Activated naive CD4-positive, alpha-beta T cell treated with anti-CD3 and anti-CD28 coated beads, Interleukin-2, amount 10 ng/mL, durations not matched to agents 7 days and 5 days (primary cell): ENCODE measurements around the gene TBPL1.
"Not testable (repeated sequence)": the region's sequence is repeated elsewhere in the genome, so short reads cannot be mapped to it uniquely, and the experiment has no call there.

Experiments
- CTCF ChIA-PET: fragments of 350-600 bp; sonication (Branson Sonifier 250); formaldehyde crosslinking; loops from one replicate; lab custom pipeline; 2021; ENCODE audit warnings: antibody characterized with exemption; lab: Charles Lee
- DNase-seq: peaks from one replicate; pipeline ENCODE4 v3.0.0-alpha.2; 2020
- H3K27ac Mint-ChIP-seq: one replicate; pipeline ENCODE4 v1.8.0; 2021; ENCODE audit warnings: mild to moderate bottlenecking, moderate library complexity, mixed read lengths
- H3K27me3 Mint-ChIP-seq: one replicate; pipeline ENCODE4 v1.8.0; 2021; ENCODE audit warnings: mild to moderate bottlenecking, mixed read lengths
- H3K36me3 Mint-ChIP-seq: one replicate; pipeline ENCODE4 v1.8.0; 2021; ENCODE audit warnings: mixed read lengths
- H3K4me1 Mint-ChIP-seq: one replicate; pipeline ENCODE4 v1.8.0; 2021; ENCODE audit warnings: mixed read lengths
- H3K4me3 Mint-ChIP-seq: one replicate; pipeline ENCODE4 v1.8.0; 2021; ENCODE audit warnings: mild to moderate bottlenecking, moderate library complexity, mixed read lengths
- H3K9me3 Mint-ChIP-seq: one replicate; pipeline ENCODE4 v1.8.0; 2021; ENCODE audit warnings: mixed read lengths

Gene TBPL1

DNA sequence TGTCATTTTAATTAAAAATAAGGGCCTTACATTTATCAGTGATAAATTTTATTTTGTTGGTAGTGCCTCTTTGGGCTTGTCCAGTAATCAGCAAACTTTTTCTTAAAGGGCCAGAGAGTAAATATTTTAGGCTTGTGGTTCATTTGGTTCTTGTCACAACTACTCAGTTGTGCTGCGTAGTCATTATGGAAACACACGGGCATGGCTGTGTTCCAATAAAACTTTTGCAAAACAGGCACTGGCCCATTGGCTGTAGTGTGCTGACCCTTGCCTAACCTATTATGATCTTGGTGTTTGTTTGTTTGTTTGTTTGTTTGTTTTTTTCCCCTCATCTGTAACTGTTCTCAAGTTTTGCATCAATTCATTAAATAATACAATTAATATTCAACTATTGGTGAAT is 19.4 kb downstream of the TBPL1 start:
- CTCF ChIA-PET = interaction anchor here (0.9 to 8.3 kb wide), 12 partner anchors 10 to 124 kb away, joined by 3 to 109 read pairs (median 10); no protein-coding TSS in a partner anchor
- Mint-ChIP-seq H3K36me3 (peaks cover 5% of the 10 kb centered on the region), H3K9me3 (no peaks in the 10 kb centered on the region), H3K27me3 (no peaks in the 10 kb centered on the region), H3K4me3 (no peak overlapping the region), H3K27ac (no peak overlapping the region), H3K4me1 (peaks cover 16% of the 10 kb centered on the region)
- no peak for DNase-seq

DNA sequence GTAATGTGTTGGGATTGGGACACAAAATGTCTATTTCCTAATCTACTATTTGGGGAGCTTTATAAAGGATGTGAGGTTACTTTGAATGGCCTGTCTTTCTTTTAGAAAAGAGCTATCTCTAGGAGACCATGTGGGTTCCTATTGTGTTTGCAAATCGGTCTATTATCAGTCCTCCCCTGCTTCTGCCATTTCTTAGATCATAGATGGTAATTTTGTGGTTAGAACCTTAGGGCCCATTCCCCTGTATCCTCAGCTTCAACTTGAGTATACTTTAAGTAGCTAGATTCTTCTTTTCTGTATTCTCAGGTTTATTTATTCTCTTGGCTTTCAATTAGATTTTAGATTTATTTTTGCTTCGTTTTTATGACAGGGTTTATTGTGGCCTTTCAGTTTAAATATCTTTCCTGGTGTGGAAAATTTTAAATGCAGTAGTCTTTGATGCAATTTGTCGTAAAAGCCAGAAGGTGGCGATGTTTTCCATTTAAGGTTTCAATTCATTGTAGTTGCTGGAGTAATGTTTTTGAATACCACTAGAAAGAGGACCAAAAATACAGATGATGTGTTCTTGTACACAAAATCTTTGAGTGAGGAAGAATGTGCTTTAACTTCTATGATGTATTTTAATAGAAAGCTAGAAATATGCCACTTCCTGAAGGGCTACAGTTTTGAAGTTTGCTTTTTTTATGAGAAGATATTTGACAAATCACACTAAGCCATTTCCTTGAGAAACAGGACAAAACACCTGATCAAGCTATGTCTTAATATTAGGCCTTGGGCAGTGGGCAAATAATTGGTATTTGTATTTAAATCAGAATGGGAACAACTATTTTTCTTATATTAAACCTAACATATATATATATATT is 20.3 kb downstream of the TBPL1 start:
- no peaks in the 10 kb centered on the region for H3K27me3 Mint-ChIP-seq
- peaks cover 16% of the 10 kb centered on the region for H3K4me1 Mint-ChIP-seq
- no peak overlapping the region for H3K4me3 Mint-ChIP-seq
- H3K36me3 Mint-ChIP-seq = peaks cover 5% of the 10 kb centered on the region
- CTCF ChIA-PET = interaction anchor here (0.7 to 8.3 kb wide), 20 partner anchors 9 to 1348 kb away, joined by 3 to 109 read pairs (median 6); no protein-coding TSS in a partner anchor
- no peak for DNase-seq
- H3K9me3 Mint-ChIP-seq = no peaks in the 10 kb centered on the region
- no peak overlapping the region for H3K27ac Mint-ChIP-seq

DNA sequence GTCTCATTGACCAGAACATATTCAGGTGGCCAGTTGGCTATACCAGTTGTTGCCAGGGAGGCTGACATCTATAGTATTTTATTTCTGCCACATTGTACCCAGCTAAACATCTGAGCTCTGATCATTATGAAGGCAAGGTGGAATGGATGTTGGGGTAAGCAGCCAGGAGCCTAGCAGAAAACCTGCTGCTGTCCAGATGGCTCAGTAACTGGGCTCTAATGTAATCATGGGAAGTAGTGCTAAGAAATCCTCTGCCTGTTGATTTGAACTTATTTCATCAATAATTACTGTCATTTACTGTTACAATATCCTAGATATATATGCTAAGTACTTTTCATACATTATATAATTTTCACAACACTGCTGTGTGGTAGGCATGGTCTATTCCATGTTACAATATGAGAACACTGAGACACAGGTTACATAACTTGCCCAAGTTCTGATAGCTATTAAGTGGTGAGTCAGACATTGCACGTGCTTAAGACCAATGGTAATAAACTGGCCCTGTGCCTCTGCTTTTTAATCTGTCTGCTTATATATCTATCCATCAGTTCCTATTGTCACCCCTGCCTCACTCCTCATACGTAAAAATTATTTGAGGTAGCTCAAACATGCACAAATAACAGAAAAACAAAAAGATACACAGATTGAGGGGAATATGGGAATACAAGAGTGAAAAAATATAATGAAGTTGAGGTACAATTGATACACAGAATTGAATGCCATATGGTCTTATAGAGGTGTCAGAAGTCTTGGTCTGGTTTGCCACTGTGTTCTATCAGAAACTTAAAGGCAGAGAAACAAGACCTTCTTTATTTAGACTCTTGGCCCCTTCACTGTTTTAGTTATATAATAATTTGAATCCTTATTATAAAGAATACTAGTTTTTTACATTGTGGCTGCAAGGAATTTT is 25.2 kb downstream of the TBPL1 start:
- H3K4me1 Mint-ChIP-seq = peaks cover 23% of the 10 kb centered on the region
- no peak overlapping the region for H3K4me3 Mint-ChIP-seq

DNA sequence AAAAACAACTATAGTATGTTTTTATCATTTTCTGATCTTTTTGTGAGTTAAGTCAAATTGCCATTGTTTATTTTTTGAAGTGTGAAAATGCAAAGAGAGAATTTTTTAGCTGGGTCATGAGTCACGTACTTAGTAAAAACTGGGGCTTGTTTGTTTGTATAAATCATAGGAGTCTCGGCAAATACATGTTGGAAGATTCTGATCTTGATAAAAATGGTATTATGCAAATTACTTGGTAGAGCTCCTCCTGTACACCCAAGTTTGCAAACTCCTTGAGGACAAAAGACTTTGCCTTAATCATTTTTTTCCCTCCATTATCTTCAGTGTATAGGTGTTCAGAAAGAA is 25.8 kb downstream of the TBPL1 start:
- no peaks in the 10 kb centered on the region for H3K27me3 Mint-ChIP-seq
- H3K9me3 Mint-ChIP-seq = no peaks in the 10 kb centered on the region
- H3K27ac Mint-ChIP-seq = no peak overlapping the region
- DNase-seq = no peak
- CTCF ChIA-PET = interaction anchor here (1.3 to 8.3 kb wide), 3 partner anchors 71 to 118 kb away, joined by 3 to 109 read pairs (median 6); no protein-coding TSS in a partner anchor
- peaks cover 18% of the 10 kb centered on the region for H3K36me3 Mint-ChIP-seq
- peaks cover 25% of the 10 kb centered on the region for H3K4me1 Mint-ChIP-seq
- H3K4me3 Mint-ChIP-seq = no peak overlapping the region

More for the DNA sequence above, 25.2 kb downstream of the TBPL1 start:
- no peak for DNase-seq
- H3K9me3 Mint-ChIP-seq = no peaks in the 10 kb centered on the region
- H3K27me3 Mint-ChIP-seq = no peaks in the 10 kb centered on the region
- CTCF ChIA-PET = interaction anchor here (0.8 to 8.3 kb wide), 3 partner anchors 71 to 119 kb away, joined by 3 to 109 read pairs (median 4); no protein-coding TSS in a partner anchor
- H3K36me3 Mint-ChIP-seq = peaks cover 16% of the 10 kb centered on the region
- H3K27ac Mint-ChIP-seq = no peak overlapping the region

DNA sequence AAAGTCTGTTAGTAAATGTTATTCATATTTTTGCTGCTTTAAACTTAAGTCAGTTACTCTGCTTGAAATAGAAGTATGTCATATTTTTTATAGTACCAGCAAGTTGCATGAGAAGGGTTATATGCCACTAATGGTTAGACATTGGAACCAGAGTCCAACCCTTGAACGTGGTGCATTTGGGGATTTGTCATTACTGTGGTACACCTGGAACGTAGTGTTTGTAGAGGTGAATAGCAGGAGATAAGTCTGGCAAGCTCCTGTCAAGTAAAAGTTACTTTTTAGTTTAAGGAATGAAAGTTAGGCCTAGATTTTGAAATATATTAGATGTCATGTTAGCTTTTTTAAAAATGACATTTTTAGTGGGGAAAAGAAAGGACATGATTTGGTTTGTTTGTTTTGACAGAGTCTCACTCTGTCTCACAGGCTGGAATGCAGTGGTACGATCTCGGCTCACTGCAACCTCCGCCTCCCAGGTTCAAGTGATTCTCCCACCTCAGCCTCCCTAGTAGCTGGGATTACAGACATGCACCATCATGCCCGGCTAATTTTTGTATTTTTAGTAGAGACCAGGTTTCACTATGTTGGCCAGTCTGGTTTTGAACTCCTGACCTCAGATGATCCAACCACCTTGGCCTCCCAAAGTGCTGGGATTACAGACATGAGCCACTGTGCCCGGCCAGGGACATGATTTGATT is 26.4 kb downstream of the TBPL1 start:
- H3K4me3 Mint-ChIP-seq, DNase-seq, H3K9me3 Mint-ChIP-seq, H3K27me3 Mint-ChIP-seq, H3K27ac Mint-ChIP-seq: not testable (repeated sequence)
- H3K36me3 Mint-ChIP-seq = peaks cover 18% of the 10 kb centered on the region
- CTCF ChIA-PET = interaction anchor here (1.3 to 8.3 kb wide), 3 partner anchors 70 to 118 kb away, joined by 3 to 109 read pairs (median 6); no protein-coding TSS in a partner anchor
- H3K4me1 Mint-ChIP-seq = peaks cover 28% of the 10 kb centered on the region

DNA sequence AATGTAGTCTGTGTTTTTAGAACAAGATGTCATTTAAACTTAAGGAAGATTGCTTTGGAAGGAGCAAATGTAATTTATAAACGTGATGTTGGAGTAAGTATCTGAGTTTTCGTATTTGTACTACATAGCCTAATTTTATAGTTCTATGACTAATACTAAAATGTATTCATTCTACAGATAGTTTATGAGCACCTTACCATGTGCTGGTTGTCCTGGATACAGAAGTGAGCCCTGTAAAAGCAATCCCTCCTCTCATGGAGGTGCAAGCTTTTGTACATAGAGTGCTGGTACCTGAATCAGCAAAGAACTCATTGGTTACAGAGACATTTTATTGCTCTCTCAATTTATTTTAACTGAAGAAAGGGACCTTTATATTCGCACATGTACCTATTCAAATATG is 27.1 kb downstream of the TBPL1 start:
- H3K36me3 Mint-ChIP-seq = peaks cover 23% of the 10 kb centered on the region
- no peak for DNase-seq
- CTCF ChIA-PET = interaction anchor here (1.0 to 8.3 kb wide), 3 partner anchors 26 to 117 kb away, joined by 3 to 109 read pairs (median 6); no protein-coding TSS in a partner anchor
- no peak overlapping the region for H3K4me3 Mint-ChIP-seq
- no peak overlapping the region for H3K27ac Mint-ChIP-seq
- H3K9me3 Mint-ChIP-seq = no peaks in the 10 kb centered on the region
- peaks cover 33% of the 10 kb centered on the region for H3K4me1 Mint-ChIP-seq
- H3K27me3 Mint-ChIP-seq = no peaks in the 10 kb centered on the region

DNA sequence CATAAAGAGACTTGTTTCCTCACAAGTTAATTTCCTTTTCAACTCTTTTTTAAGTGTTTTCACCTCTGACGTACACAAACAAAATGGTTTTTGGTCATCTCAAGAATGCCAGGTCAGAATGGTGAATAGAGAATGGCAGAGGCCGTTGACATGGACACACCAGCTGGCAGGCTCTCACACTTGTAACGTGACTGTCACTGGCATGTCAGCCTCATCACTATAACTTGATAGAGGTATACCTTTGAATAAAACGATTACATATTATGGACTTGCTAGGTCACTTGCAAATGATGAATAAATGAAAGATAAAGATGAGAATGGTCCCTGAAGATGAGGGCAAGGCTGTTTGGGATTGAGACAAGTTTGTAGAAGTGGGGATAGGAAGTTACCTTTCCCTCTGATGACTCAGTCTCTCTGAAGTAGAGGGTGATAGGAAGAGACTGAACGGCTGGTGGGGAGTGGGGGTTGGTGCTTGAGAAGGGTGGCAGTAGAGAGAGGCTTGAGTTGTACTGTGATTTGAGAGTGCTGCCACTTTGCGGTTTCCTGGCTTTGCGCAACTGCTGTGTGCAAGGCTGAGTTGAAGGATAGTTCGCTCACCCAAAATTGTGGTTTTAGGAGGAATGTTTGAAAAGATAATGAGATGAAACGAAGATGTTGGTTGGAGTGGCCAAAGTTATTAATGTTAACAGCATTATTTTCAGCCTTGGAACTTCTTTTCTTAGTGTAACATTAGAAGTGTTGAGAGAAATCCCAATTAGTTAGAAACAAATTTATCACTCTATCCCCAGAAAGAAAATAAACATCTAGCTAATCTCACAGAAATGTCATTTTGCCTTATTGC is 30.3 kb downstream of the TBPL1 start:
- Mint-ChIP-seq H3K4me3 (no peak overlapping the region), H3K36me3 (peaks cover 39% of the 10 kb centered on the region), H3K27ac (peak overlapping the region; percentile 58), H3K4me1 (peaks cover 52% of the 10 kb centered on the region), H3K9me3 (no peaks in the 10 kb centered on the region), H3K27me3 (no peaks in the 10 kb centered on the region)
- DNase-seq = peak; percentile 65
- CTCF ChIA-PET = interaction anchor here (0.7 to 2.1 kb wide), 5 partner anchors 10 to 114 kb away, joined by 3 to 14 read pairs (median 8); no protein-coding TSS in a partner anchor

DNA sequence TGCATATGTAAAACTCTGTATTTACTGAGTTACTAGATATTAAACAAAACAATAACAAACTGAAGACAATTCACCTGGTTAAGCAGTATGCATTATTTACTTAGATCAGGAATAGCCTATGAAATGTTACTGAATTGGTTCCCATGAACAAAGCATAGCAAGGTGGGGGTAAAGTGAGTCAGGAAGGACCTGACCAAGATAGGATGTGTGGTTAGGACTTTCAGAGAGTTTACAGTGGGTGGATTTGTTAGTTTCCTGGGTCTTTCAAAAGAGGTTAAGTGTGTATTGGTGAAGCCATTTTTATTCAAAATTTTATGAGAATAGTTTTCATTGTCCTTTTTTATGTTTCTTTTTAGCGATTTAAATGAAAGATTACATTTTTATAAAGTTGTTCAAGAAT is 32.9 kb downstream of the TBPL1 start:
- DNase-seq = no peak
- Mint-ChIP-seq H3K27ac (no peak overlapping the region), H3K36me3 (peaks cover 41% of the 10 kb centered on the region), H3K9me3 (no peaks in the 10 kb centered on the region), H3K4me3 (no peak overlapping the region), H3K27me3 (no peaks in the 10 kb centered on the region), H3K4me1 (peaks cover 47% of the 10 kb centered on the region)
- CTCF ChIA-PET = interaction anchor here (3.3 kb wide), 1 partner anchor 77 kb away, joined by 11 read pairs; no protein-coding TSS in a partner anchor

DNA sequence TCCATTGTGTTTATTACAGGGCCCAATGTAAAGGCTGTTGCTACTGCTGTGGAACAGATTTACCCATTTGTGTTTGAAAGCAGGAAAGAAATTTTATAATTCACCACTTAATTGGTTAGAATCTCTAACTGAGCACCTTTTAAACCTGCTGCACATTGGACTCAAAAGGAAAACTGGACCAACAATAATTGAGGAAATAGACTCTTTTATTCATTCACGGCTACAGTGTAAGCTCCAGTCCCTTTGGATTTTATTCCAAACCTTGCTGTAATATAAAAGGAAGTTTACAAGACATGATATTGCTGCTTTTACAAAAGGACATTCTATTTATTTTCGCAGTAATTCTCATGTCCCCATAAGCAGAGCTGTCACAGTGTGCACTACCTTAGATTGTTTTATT is 33.9 kb downstream of the TBPL1 start:
- no peak for DNase-seq
- Mint-ChIP-seq H3K27ac (no peak overlapping the region), H3K27me3 (no peaks in the 10 kb centered on the region), H3K36me3 (peaks cover 36% of the 10 kb centered on the region), H3K9me3 (no peaks in the 10 kb centered on the region), H3K4me3 (no peak overlapping the region), H3K4me1 (peaks cover 44% of the 10 kb centered on the region)
- CTCF ChIA-PET = interaction anchor here (3.3 kb wide), 1 partner anchor 76 kb away, joined by 11 read pairs; no protein-coding TSS in a partner anchor

DNA sequence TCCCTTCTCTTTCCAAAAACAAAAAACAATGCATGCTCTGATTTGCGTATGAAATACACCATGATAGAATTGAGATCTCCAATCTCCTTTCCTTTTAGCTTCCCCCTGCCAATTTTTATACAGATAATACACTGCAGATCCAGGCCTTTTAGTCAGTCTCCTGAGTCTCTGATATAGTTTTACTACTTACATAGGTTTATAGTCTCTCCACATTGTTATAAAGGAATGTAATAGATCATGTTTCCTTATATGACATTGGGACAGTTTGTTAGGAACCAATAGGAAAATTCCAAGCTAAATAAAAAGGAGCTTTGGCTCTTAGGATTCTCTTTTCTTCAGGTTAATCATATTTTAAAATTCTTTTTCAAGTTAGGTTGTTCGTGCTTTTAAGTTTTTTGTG is 36.5 kb downstream of the TBPL1 start:
- CTCF ChIA-PET = no interaction called here
- DNase-seq = no peak
- peaks cover 23% of the 10 kb centered on the region for H3K36me3 Mint-ChIP-seq
- peaks cover 23% of the 10 kb centered on the region for H3K4me1 Mint-ChIP-seq
- H3K27me3 Mint-ChIP-seq = no peaks in the 10 kb centered on the region
- no peaks in the 10 kb centered on the region for H3K9me3 Mint-ChIP-seq
- no peak overlapping the region for H3K4me3 Mint-ChIP-seq
- H3K27ac Mint-ChIP-seq = no peak overlapping the region

DNA sequence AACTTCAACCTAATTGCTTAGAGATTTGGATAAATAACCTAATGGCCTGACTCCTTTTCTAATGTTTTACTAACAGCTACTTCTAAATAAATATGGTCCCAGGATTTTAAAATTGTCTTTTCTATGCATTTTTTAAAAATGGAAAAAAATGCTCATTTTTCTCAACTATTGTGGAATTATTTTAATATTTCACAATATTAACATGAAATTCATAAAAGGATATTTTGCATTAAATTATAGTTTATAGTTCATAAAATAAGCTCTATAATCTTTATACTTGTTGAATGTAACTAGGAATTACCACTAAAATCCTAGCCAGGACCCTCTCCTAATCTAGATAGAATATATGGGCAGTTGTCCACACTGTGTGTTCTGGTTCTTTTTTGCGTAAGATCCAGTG is 37.3 kb downstream of the TBPL1 start:
- Mint-ChIP-seq H3K27ac (no peak overlapping the region), H3K4me3 (no peak overlapping the region)
- CTCF ChIA-PET = interaction anchor here (0.8 kb wide), 1 partner anchor 9 kb away, joined by 4 read pairs; no protein-coding TSS in a partner anchor

DNA sequence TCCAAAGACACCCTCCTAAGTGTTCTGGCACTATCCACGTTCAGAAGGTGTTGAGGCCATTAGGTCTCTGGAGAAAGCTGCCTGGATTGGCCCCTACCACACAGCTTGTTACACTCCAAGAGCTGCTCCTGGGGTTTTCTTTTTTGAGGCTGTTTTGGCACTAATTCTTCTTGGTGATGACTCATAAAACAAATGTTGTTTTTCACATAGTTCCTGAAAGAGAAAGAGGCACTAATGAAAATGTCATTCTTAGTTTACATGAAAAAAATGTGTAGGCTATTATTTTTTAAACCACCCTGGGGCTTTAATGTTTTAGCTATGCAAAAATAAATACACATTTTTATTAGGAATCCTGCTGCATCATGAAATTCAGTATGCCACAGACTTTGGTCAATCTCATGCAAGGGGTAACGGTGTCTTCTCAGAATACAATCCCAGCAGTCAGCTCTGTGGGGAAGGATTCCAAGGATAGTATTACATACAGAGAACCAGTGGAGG is 38.1 kb downstream of the TBPL1 start:
- peaks cover 12% of the 10 kb centered on the region for H3K36me3 Mint-ChIP-seq
- DNase-seq = no peak
- CTCF ChIA-PET = interaction anchor here (0.8 kb wide), 1 partner anchor 72 kb away, joined by 3 read pairs; no protein-coding TSS in a partner anchor
- H3K27ac Mint-ChIP-seq = no peak overlapping the region
- H3K9me3 Mint-ChIP-seq = no peaks in the 10 kb centered on the region
- no peak overlapping the region for H3K4me3 Mint-ChIP-seq
- H3K27me3 Mint-ChIP-seq = no peaks in the 10 kb centered on the region
- H3K4me1 Mint-ChIP-seq = peaks cover 10% of the 10 kb centered on the region

More for the DNA sequence above, 37.3 kb downstream of the TBPL1 start:
- peaks cover 18% of the 10 kb centered on the region for H3K4me1 Mint-ChIP-seq
- peaks cover 18% of the 10 kb centered on the region for H3K36me3 Mint-ChIP-seq
- no peaks in the 10 kb centered on the region for H3K27me3 Mint-ChIP-seq
- H3K9me3 Mint-ChIP-seq = no peaks in the 10 kb centered on the region
- DNase-seq = no peak
